Lower leg skin (tissue), 3 donors: Measurements from ENCODE around the gene JPH3.

ENCODE experiments used
- POLR2A ChIP-seq, 2 donors: fragments of 450-650 bp; IDR thresholded peaks; one replicate each; pipeline ENCODE4 v1.6.1; 2016 to 2017; ENCODE audit warnings: antibody characterized with exemption in 2 of 2, mild to moderate bottlenecking in 1 of 2, moderate library complexity in 1 of 2
- TF ChIP-seq, protein P1 (sequence below), 3 donors: fragments of 450-650 bp; IDR thresholded peaks; one replicate each; pipeline ENCODE4 v1.5.1; 2016; ENCODE audit warnings: antibody characterized with exemption in 3 of 3, mild to moderate bottlenecking in 3 of 3, moderate library complexity in 2 of 3

DNA sequence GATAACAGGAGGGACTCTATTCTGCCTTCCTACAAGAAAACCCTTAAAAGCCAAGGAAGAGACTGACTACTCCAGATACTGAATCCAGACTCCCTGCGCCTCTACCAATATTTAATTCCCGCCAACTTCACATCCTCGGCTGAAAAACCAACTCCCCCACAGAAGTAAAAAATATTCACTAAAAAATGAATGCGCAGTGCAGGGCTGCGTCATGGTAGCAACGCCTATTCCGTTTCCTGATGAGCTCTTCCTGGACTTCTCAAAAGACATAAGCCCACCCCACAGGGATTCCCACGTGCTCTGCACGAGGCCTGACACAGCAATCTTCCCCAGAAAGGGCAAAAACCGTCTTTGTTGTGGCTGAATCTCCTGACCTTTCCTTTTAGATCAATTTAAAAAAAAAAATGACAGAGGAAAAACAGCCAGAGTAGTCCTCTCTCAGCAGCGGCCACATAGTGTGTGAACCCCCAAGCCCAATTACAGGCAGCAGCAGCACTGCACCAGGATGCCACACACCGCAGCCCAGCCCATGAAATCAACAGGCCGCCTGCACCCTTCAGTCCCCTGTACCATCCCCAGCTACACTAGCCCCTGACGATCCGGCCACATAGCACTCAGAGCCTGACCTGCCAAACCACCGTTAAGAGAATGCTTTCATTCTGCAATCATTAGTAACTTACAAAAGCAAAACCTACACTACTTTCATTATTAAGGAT lies 139.6 kb downstream of the JPH3 start:
- TF ChIP-seq, protein P1, sequence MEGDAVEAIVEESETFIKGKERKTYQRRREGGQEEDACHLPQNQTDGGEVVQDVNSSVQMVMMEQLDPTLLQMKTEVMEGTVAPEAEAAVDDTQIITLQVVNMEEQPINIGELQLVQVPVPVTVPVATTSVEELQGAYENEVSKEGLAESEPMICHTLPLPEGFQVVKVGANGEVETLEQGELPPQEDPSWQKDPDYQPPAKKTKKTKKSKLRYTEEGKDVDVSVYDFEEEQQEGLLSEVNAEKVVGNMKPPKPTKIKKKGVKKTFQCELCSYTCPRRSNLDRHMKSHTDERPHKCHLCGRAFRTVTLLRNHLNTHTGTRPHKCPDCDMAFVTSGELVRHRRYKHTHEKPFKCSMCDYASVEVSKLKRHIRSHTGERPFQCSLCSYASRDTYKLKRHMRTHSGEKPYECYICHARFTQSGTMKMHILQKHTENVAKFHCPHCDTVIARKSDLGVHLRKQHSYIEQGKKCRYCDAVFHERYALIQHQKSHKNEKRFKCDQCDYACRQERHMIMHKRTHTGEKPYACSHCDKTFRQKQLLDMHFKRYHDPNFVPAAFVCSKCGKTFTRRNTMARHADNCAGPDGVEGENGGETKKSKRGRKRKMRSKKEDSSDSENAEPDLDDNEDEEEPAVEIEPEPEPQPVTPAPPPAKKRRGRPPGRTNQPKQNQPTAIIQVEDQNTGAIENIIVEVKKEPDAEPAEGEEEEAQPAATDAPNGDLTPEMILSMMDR (IDR thresholded peaks at IDR 0.05), result no peak
- TF ChIP-seq POLR2A (IDR thresholded peaks at IDR 0.05), result no peak
